A549 (cell line): ENCODE results near the gene NUFIP2. TPM values are rescaled to one million over a fixed set of nuclear protein-coding genes. Genes with fewer than 3 reads are reported as not detected.

Experiments
- ATAC-seq, 2 experiments: fragments of 200-7000 bp in 1 of 2; fragments of >200 bp in 1 of 2; cut with Nextera tagmentation in 1 of 2; cut with Tn5 transposase in 1 of 2; 3 replicates each; pipeline versions ENCODE4 v1.8.0 to v1.9.1; 2018 to 2020; ENCODE audit warnings: mild to moderate bottlenecking in 1 of 2, moderate library complexity in 1 of 2
- CTCF ChIA-PET: fragments of 300-600 bp; sonication (Branson Sonifier 250); formaldehyde crosslinking; extraction: SDS; loops from one replicate; lab custom pipeline; 2021; ENCODE audit warnings: antibody characterized with exemption, inconsistent platforms; lab: Yijun Ruan, JAX
- POLR2A ChIA-PET: fragments of 350-600 bp; formaldehyde crosslinking; extraction: SDS; loops from one replicate; lab custom pipeline; 2021; ENCODE audit warnings: antibody characterized with exemption, inconsistent platforms; lab: Yijun Ruan, JAX
- DNase-seq, 2 experiments: peaks; one replicate each; pipeline versions ENCODE4 v3.0.0 to v3.0.0-alpha.2; 2011 to 2016; ENCODE audit warnings: low read depth in 1 of 2, low spot score in 1 of 2
- FAIRE-seq: peaks from 2 replicates; lab custom pipeline; 2011; peaks lifted over from hg19 to GRCh38; lab: Jason Lieb, UNC
- H3K27ac ChIP-seq, 2 experiments: fragments of >200 bp; sonication (Bioruptor Twin); formaldehyde crosslinking; 3 replicates each; pipeline ENCODE4 v1.5.1; 2016 to 2017
- H3K4me1 ChIP-seq: fragments of >200 bp; sonication (Bioruptor Twin); formaldehyde crosslinking; 3 replicates; pipeline ENCODE4 v1.6.1; 2016
- H3K4me2 ChIP-seq: fragments of >200 bp; sonication (Bioruptor Twin); formaldehyde crosslinking; 3 replicates; pipeline ENCODE4 v1.6.1; 2016
- H3K4me3 ChIP-seq: fragments of >200 bp; sonication (Bioruptor Twin); formaldehyde crosslinking; 3 replicates; pipeline ENCODE4 v1.5.1; 2016
- H3K9me3 ChIP-seq: fragments of >200 bp; sonication (Bioruptor Twin); formaldehyde crosslinking; 3 replicates; pipeline ENCODE4 v1.6.1; 2016
- CBX8 ChIP-seq: fragments of 200-600 bp; sonication (generic); IDR thresholded peaks from 2 replicates; pipeline ENCODE4 v1.6.1; 2016
- CEBPB ChIP-seq, 2 experiments: fragments of >200 bp in 1 of 2; sonication (Bioruptor Twin) in 1 of 2; formaldehyde crosslinking in 1 of 2; IDR thresholded peaks; 2 replicates each; pipeline ENCODE4 v1.6.1; 2012 to 2016
- CHD4 ChIP-seq: fragments of 200-600 bp; sonication (generic); IDR thresholded peaks from 2 replicates; pipeline ENCODE4 v1.6.1; 2016; ENCODE audit warnings: antibody characterized with exemption, mild to moderate bottlenecking, borderline replicate concordance
- CTCF ChIP-seq: fragments of >200 bp; sonication (Bioruptor Twin); formaldehyde crosslinking; IDR thresholded peaks from 3 replicates; pipeline ENCODE4 v1.5.1; 2016
- EHMT2 ChIP-seq: fragments of 200-600 bp; sonication (generic); IDR thresholded peaks from 2 replicates; pipeline ENCODE4 v1.6.1; 2016; ENCODE audit warnings: antibody characterized with exemption, low read depth, mild to moderate bottlenecking, moderate library complexity
- EP300 ChIP-seq, 2 experiments: fragments of >200 bp; sonication (Bioruptor Twin); formaldehyde crosslinking; IDR thresholded peaks; 2 replicates in 1 of 2; 3 replicates in 1 of 2; pipeline ENCODE4 v1.6.1; 2016 to 2017
- FOSB ChIP-seq: fragments of 250-450 bp; sonication (Bioruptor Pico); IDR thresholded peaks from 2 replicates; pipeline ENCODE4 v1.5.0; 2020; ENCODE audit warnings: mild to moderate bottlenecking, moderate library complexity
- FOXS1 ChIP-seq: fragments of 250-450 bp; sonication (Bioruptor Pico); IDR thresholded peaks from 2 replicates; pipeline ENCODE4 v1.5.0; 2020; ENCODE audit warnings: mild to moderate bottlenecking, moderate library complexity
- HOXA7 ChIP-seq: fragments of 250-450 bp; sonication (Bioruptor Pico); IDR thresholded peaks from 2 replicates; pipeline ENCODE4 v1.5.0; 2020; ENCODE audit warnings: mild to moderate bottlenecking, moderate library complexity
- HOXB13 ChIP-seq: fragments of 250-450 bp; sonication (Bioruptor Pico); IDR thresholded peaks from 2 replicates; pipeline ENCODE4 v1.5.0; 2020; ENCODE audit warnings: low read depth, mild to moderate bottlenecking, moderate library complexity
- MAFK ChIP-seq: fragments of 450-650 bp; IDR thresholded peaks from 2 replicates; pipeline ENCODE4 v1.6.1; 2014; ENCODE audit not compliant: partially characterized antibody
- MAX ChIP-seq: IDR thresholded peaks from 2 replicates; pipeline ENCODE4 v1.6.1; 2012
- MAZ ChIP-seq: fragments of 150-350 bp; IDR thresholded peaks from 2 replicates; pipeline ENCODE4 v1.6.1; 2014; ENCODE audit warnings: antibody characterized with exemption, low read depth, low read length, borderline replicate concordance
- MYC ChIP-seq: IDR thresholded peaks from 2 replicates; pipeline ENCODE4 v1.6.1; 2012; ENCODE audit warnings: mild to moderate bottlenecking, inconsistent platforms, low read length, improper control_type of control experiment, borderline replicate concordance
- NPAS2 ChIP-seq: fragments of 250-450 bp; sonication (Bioruptor Pico); IDR thresholded peaks from 2 replicates; pipeline ENCODE4 v1.8.0; 2022; ENCODE audit warnings: mild to moderate bottlenecking, moderate library complexity, borderline replicate concordance
- NR3C1 ChIP-seq: fragments of >200 bp; sonication (Bioruptor Twin); formaldehyde crosslinking; IDR thresholded peaks from 3 replicates; pipeline ENCODE4 v1.6.1; 2017
- PBX3 ChIP-seq: IDR thresholded peaks from 2 replicates; pipeline ENCODE4 v1.6.1; 2012
- POLR2A ChIP-seq: IDR thresholded peaks from 2 replicates; pipeline ENCODE4 v1.6.1; 2012; ENCODE audit warnings: mild to moderate bottlenecking, low read length
- RAD21 ChIP-seq, 2 experiments: fragments of >200 bp in 1 of 2; sonication (Bioruptor Twin) in 1 of 2; formaldehyde crosslinking in 1 of 2; IDR thresholded peaks in 1 of 2; conservative IDR thresholded peaks in 1 of 2; 2 replicates in 1 of 2; 3 replicates in 1 of 2; pipeline ENCODE4 v1.6.1; 2012 to 2018; ENCODE audit warnings: inconsistent platforms in 1 of 2
- RARB ChIP-seq: fragments of 250-450 bp; sonication (Bioruptor Pico); IDR thresholded peaks from 2 replicates; pipeline ENCODE4 v1.8.0; 2021; ENCODE audit warnings: mild to moderate bottlenecking, moderate library complexity
- REST ChIP-seq: fragments of 200-600 bp; sonication (generic); IDR thresholded peaks from 2 replicates; pipeline ENCODE4 v1.6.1; 2016; ENCODE audit warnings: antibody characterized with exemption, mild to moderate bottlenecking, moderate library complexity
- RFX5 ChIP-seq: fragments of 450-650 bp; IDR thresholded peaks from 2 replicates; pipeline ENCODE4 v1.7.1; 2014; ENCODE audit warnings: antibody characterized with exemption, mild to moderate bottlenecking, moderate library complexity
- SMC3 ChIP-seq: fragments of >200 bp; sonication (Bioruptor Twin); formaldehyde crosslinking; IDR thresholded peaks from 3 replicates; pipeline ENCODE4 v1.6.1; 2018; ENCODE audit warnings: inconsistent platforms
- TP53 ChIP-seq: fragments of 250-450 bp; sonication (Bioruptor Pico); IDR thresholded peaks from 2 replicates; pipeline ENCODE4 v1.5.0; 2021; ENCODE audit warnings: mild to moderate bottlenecking, moderate library complexity
- USF2 ChIP-seq: fragments of 450-650 bp; IDR thresholded peaks from 2 replicates; pipeline ENCODE4 v1.6.1; 2014; ENCODE audit warnings: antibody characterized with exemption
- WGBS: methylation state at CpG from one replicate; pipeline ENCODE4 v1.1.6; 2017; ENCODE audit errors: missing lambda C conversion rate; 5-methylcytosine and 5-hydroxymethylcytosine counted together
- polyA plus RNA-seq, 4 experiments: library from polyadenylated mRNA; depleted of rRNA in 3 of 4; stranded (reverse); fragments of >200 nt; fragmentation: RNase III in 1 of 4; extraction: RNeasy Plus Mini Kit Qiagen cat#74134 plus additional on column Dnase treatment in 1 of 4; gene quantifications; 2 replicates in 3 of 4; 3 replicates in 1 of 4; pipeline ENCODE4 v1.2.3, GENCODE V29; 2011 to 2017

NUFIP2 gene
- polyA plus RNA-seq, 2 of the 4 experiments (the other 2 are of a cell fraction) = 29.4 to 33.1 TPM

- Histone ChIP-seq H3K4me1 (peaks cover 33% of the 10 kb centered on the region), H3K4me3 (no peak overlapping the region), H3K4me2 (no peak overlapping the region), H3K9me3 (no peaks in the 10 kb centered on the region), H3K27ac (no peak overlapping the region; a peak in 1 of 6 replicates)
- ATAC-seq = peak; percentile 58 to 60; a peak in 5 of 6 replicates
- peak; percentile 73 for FAIRE-seq
- ChIA-PET POLR2A (interaction anchor here (0.6 to 0.9 kb wide), 3 partner anchors 9 to 42 kb away, joined by 3 to 4 read pairs (median 3); partner anchors contain the start of gene NUFIP2), CTCF (interaction anchor here (0.6 to 5.2 kb wide), 20 partner anchors 9 to 292 kb away, joined by 3 to 76 read pairs (median 4); partner anchors contain the start of gene MYO18A)
- peak; percentile 59 to 63 for DNase-seq
- 71% methylated on average over 7 of the region's 7 CpGs for whole genome bisulfite sequencing
- peak; percentile 31; the same call in 2 of the 3 replicates for TF ChIP-seq SMC3
- no peak for TF ChIP-seq EP300 (IDR thresholded peaks at IDR 0.05)
- peak; percentile 15 to 46; a peak in 2 of 5 replicates for TF ChIP-seq RAD21 (conservative IDR thresholded peaks at IDR 0.05 in 1 of 2, IDR thresholded peaks at IDR 0.05 in 1 of 2)
- TF ChIP-seq CTCF = peak; percentile 49
- TF ChIP-seq HOXA7 (CRISPR knock-in tag) = peak; percentile 33; the same call in 1 of the 2 replicates
- no peak for TF ChIP-seq RARB (CRISPR knock-in tag)
- no peak for TF ChIP-seq FOXS1
- TF ChIP-seq CHD4 = no peak
- 0 out of 2 replicates have a peak, but pooled peaks have one; percentile 22 for TF ChIP-seq MYC
- peak; percentile 18 for TF ChIP-seq MAFK
- TF ChIP-seq USF2 = no peak
These were observed 41.7 kb downstream of the NUFIP2 start for GRCh38 chr17:29252101-29252791.

GRCh38 chr17:29251184-29251583 is 42.8 kb downstream of the NUFIP2 start:
- peaks cover 23% of the 10 kb centered on the region for H3K4me1 ChIP-seq
- DNase-seq = no peak

More at GRCh38 chr17:29251184-29251583, 42.8 kb downstream of the NUFIP2 start:
- Histone ChIP-seq H3K9me3 (no peaks in the 10 kb centered on the region), H3K4me3 (no peak overlapping the region), H3K4me2 (no peak overlapping the region), H3K27ac (peak overlapping the region in 1 of 2 experiments; percentile 9; a peak in 3 of 6 replicates)
- no peak for ATAC-seq
- ChIA-PET CTCF (interaction anchor here (0.6 to 5.2 kb wide), 24 partner anchors 11 to 488 kb away, joined by 3 to 76 read pairs (median 4); partner anchors contain the start of gene MYO18A), POLR2A (interaction anchor here (0.6 to 2.4 kb wide), 4 partner anchors 10 to 81 kb away, joined by 3 to 7 read pairs (median 4); partner anchors contain the start of gene NUFIP2)
- TF ChIP-seq RFX5 (no peak), HOXB13 (no peak), CBX8 (no peak), NR3C1 (no peak), PBX3 (no peak), MAZ (no peak), POLR2A (no peak), MAX (no peak), USF2 (no peak), MAFK (no peak), EP300 (IDR thresholded peaks at IDR 0.05) (no peak), CEBPB (IDR thresholded peaks at IDR 0.05) (no peak), TP53 (CRISPR knock-in tag) (no peak), EHMT2 (no peak), REST (no peak; the same call in 1 of the 2 replicates), NPAS2 (no peak), FOSB (CRISPR knock-in tag) (no peak), RAD21 (conservative IDR thresholded peaks at IDR 0.05 in 1 of 2, IDR thresholded peaks at IDR 0.05 in 1 of 2) (no peak)
- WGBS = 86% methylated on average over 2 of the region's 2 CpGs
- FAIRE-seq = no peak
